Caco-2 (cell line): ENCODE results near the gene FRMD7. TPM values are rescaled to one million over a fixed set of nuclear protein-coding genes. Genes with fewer than 3 reads are reported as not detected.

Experiments
- BruUV-seq: library from RNA; stranded (reverse); fragments of 400-500 nt; replicated peaks from 2 replicates; lab custom pipeline; 2021; lab: Mats Ljungman, UMichigan
- CTCF ChIA-PET: fragments of 300-600 bp; sonication (Branson Sonifier 250); formaldehyde crosslinking; loops from one replicate; lab custom pipeline; 2022; ENCODE audit warnings: antibody characterized with exemption; lab: Charles Lee
- POLR2A ChIA-PET: fragments of 300-600 bp; sonication (Branson Sonifier 250); formaldehyde crosslinking; loops from one replicate; lab custom pipeline; 2022; ENCODE audit warnings: antibody characterized with exemption; lab: Charles Lee
- DNase-seq, 2 experiments: peaks; one replicate each; pipeline versions ENCODE4 v3.0.0 to v3.0.0-alpha.2; 2020 to 2022
- H3K27me3 ChIP-seq: replicated peaks from 2 replicates; pipeline ENCODE4 v1.6.0; 2011; ENCODE audit warnings: low read length; ENCODE audit not compliant: control insufficient read depth, insufficient read depth
- H3K36me3 ChIP-seq: 2 replicates; pipeline ENCODE4 v1.5.1; 2011; ENCODE audit warnings: low read length; ENCODE audit not compliant: control insufficient read depth, insufficient read depth
- H3K4me1 ChIP-seq: fragments of 250-450 bp; sonication (Bioruptor Pico); 2 replicates; pipeline ENCODE4 v1.5.1; 2020; ENCODE audit warnings: mild to moderate bottlenecking
- H3K4me3 ChIP-seq: 2 replicates; pipeline ENCODE4 v1.5.1; 2011; ENCODE audit warnings: low read depth, mild to moderate bottlenecking, control low read depth, low read length
- H3K9me3 ChIP-seq: fragments of 250-450 bp; sonication (Bioruptor Pico); 2 replicates; pipeline ENCODE4 v1.5.1; 2020; ENCODE audit warnings: mild to moderate bottlenecking, moderate library complexity
- H3K27ac Mint-ChIP-seq: one replicate; pipeline ENCODE4 v1.8.0; 2022; ENCODE audit warnings: mixed read lengths; ENCODE audit not compliant: unreplicated experiment
- H3K27me3 Mint-ChIP-seq: one replicate; pipeline ENCODE4 v1.8.0; 2022; ENCODE audit warnings: mixed read lengths; ENCODE audit not compliant: insufficient read depth, unreplicated experiment
- H3K36me3 Mint-ChIP-seq: one replicate; pipeline ENCODE4 v1.8.0; 2022; ENCODE audit warnings: mild to moderate bottlenecking, mixed read lengths; ENCODE audit not compliant: insufficient read depth, unreplicated experiment
- H3K4me1 Mint-ChIP-seq: one replicate; pipeline ENCODE4 v1.8.0; 2022; ENCODE audit warnings: low read depth, mixed read lengths; ENCODE audit not compliant: unreplicated experiment
- H3K4me3 Mint-ChIP-seq: one replicate; pipeline ENCODE4 v1.8.0; 2022; ENCODE audit warnings: mild to moderate bottlenecking, moderate library complexity, mixed read lengths; ENCODE audit not compliant: unreplicated experiment
- H3K9me3 Mint-ChIP-seq: one replicate; pipeline ENCODE4 v1.8.0; 2022; ENCODE audit warnings: mixed read lengths; ENCODE audit not compliant: unreplicated experiment
- CTCF ChIP-seq, 2 experiments: fragments of 200-600 bp in 1 of 2; IDR thresholded peaks; 1 replicate in 1 of 2; 2 replicates in 1 of 2; pipeline versions ENCODE4 v1.5.1 to v1.8.0; 2011 to 2022; ENCODE audit warnings: antibody characterized with exemption in 1 of 2, control low read depth in 1 of 2, inconsistent platforms in 1 of 2, low read depth in 1 of 2, low read length in 1 of 2, mild to moderate bottlenecking in 1 of 2, moderate library complexity in 1 of 2; ENCODE audit not compliant: insufficient read depth in 1 of 2, severe bottlenecking in 1 of 2, unreplicated experiment in 1 of 2
- intact Hi-C: fragments of 100-400 bp; cut with micrococcal nuclease; formaldehyde crosslinking; loops from one replicate; pipeline ENCODE4 v1.10.0; 2022; ENCODE audit not compliant: unreplicated experiment
- total RNA-seq: library from RNA; stranded (reverse); gene quantifications from 2 replicates; pipeline ENCODE4 v1.2.3, GENCODE V29; 2022

FRMD7 gene
- total RNA-seq, 1 experiment from 2014 or later: not detected

- intact Hi-C loops: no loop called here
- Mint-ChIP-seq H3K27me3 (no peaks in the 10 kb centered on the region), H3K4me1 (peaks cover 10% of the 10 kb centered on the region), H3K4me3 (no peak overlapping the region), H3K9me3 (no peaks in the 10 kb centered on the region), H3K36me3 (no peaks in the 10 kb centered on the region), H3K27ac (no peak overlapping the region)
- no peaks in the 10 kb centered on the region for H3K9me3 ChIP-seq
- no peaks in the 10 kb centered on the region for H3K27me3 ChIP-seq
- H3K4me1 ChIP-seq: peaks cover 10% of the 10 kb centered on the region
- DNase-seq: no peak
- no peaks in the 10 kb centered on the region for H3K36me3 ChIP-seq
- POLR2A ChIA-PET: interaction anchor here (0.6 kb wide), 1 partner anchor 102 kb away, joined by 3 read pairs; no protein-coding TSS in a partner anchor
- no TSS peak for BruUV-seq
- H3K4me3 ChIP-seq: no peak overlapping the region
- CTCF ChIA-PET: no interaction called here
- no peak for TF ChIP-seq CTCF (IDR thresholded peaks at IDR 0.05; ENCODE audit: insufficient read depth in 1 of 2, low read depth in 1 of 2, low read length in 1 of 2, severe bottlenecking in 1 of 2, unreplicated experiment in 1 of 2)
These were observed 12.0 kb downstream of the FRMD7 start for GRCh38 chrX:132115792-132116191.

- Histone ChIP-seq H3K9me3 (no peaks in the 10 kb centered on the region), H3K4me3 (no peak overlapping the region), H3K27me3 (no peaks in the 10 kb centered on the region), H3K4me1 (peaks cover 5% of the 10 kb centered on the region), H3K36me3 (no peaks in the 10 kb centered on the region)
- CTCF ChIA-PET: no interaction called here
- intact Hi-C loops: no loop called here
- Mint-ChIP-seq H3K36me3 (no peaks in the 10 kb centered on the region), H3K4me1 (peaks cover 10% of the 10 kb centered on the region), H3K9me3 (no peaks in the 10 kb centered on the region), H3K27ac (no peak overlapping the region), H3K4me3 (no peak overlapping the region), H3K27me3 (no peaks in the 10 kb centered on the region)
- TF ChIP-seq CTCF (IDR thresholded peaks at IDR 0.05; ENCODE audit: insufficient read depth in 1 of 2, low read depth in 1 of 2, low read length in 1 of 2, severe bottlenecking in 1 of 2, unreplicated experiment in 1 of 2): no peak
- BruUV-seq: no TSS peak
- POLR2A ChIA-PET: no interaction called here
- no peak for DNase-seq
These were observed 13.2 kb downstream of the FRMD7 start for GRCh38 chrX:132114607-132115006.

GRCh38 chrX:132107291-132107690 lies 20.5 kb downstream of the FRMD7 start:
- Mint-ChIP-seq H3K36me3 (no peaks in the 10 kb centered on the region), H3K4me3 (no peak overlapping the region), H3K4me1 (no peaks in the 10 kb centered on the region), H3K9me3 (no peaks in the 10 kb centered on the region), H3K27ac (no peak overlapping the region), H3K27me3 (no peaks in the 10 kb centered on the region)
- H3K36me3 ChIP-seq: no peaks in the 10 kb centered on the region
- H3K9me3 ChIP-seq: no peaks in the 10 kb centered on the region
- H3K27me3 ChIP-seq: no peaks in the 10 kb centered on the region
- ChIA-PET CTCF (no interaction called here), POLR2A (no interaction called here)
- DNase-seq: no peak
- intact Hi-C loops: no loop called here
- no peak overlapping the region for H3K4me3 ChIP-seq
- no peak for TF ChIP-seq CTCF (IDR thresholded peaks at IDR 0.05; ENCODE audit: insufficient read depth in 1 of 2, low read depth in 1 of 2, low read length in 1 of 2, severe bottlenecking in 1 of 2, unreplicated experiment in 1 of 2)
- no TSS peak for BruUV-seq
- H3K4me1 ChIP-seq: no peaks in the 10 kb centered on the region
